ENCODE results near the gene SLC25A23. TPM values are rescaled to one million over a fixed set of nuclear protein-coding genes. Genes with fewer than 3 reads are reported as not detected.

The SLC25A23 gene
- total and polyA plus RNA-seq, 10 donors: 7.5 to 39.6 (median 18.5) TPM

DNA sequence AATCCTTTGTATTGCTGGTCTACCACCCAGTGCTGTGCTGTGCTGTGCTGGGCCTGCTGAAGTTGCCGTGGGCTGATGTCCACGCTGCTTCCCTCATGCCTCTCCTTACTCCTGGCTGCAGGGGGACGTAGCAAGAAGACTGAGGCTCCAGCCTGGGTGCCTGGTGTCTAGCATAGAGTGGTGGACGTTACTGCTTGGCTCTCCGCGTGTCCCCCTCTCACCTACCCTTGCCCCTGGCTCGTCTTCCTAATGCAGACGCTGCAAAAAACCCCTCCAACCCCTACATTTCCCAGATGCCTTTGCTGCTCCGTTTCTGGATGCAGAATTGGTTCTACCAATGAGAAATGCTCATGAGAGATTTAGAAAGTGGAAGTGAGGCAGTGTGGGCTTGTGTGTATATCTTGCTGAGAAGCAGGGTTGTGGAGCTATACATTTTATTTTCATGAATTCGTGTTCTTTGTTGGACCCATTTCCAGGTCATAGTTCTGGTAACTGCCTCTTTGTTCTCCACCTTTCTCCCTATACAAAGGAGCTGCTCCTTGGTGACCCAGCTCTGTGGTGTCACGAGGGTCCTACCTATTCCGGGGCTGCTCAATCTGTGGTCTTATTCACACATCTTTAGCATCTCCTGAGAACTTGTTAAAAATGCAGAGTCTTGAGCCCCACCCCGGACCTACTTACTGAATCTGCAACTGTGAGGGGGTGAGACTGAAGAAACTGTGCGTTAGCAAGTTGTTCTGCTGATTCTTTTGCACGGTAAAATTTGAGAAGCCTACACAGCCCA, 29.9 kb upstream of the SLC25A23 start:
- Histone ChIP-seq H3K27me3 (replicated peaks in 1 of 7) (no peaks in the 10 kb centered on the region), H3K4me1 (peaks cover 0 to 15% (median 8%) of the 10 kb centered on the region in 6 donors), H3K4me3 (peak overlapping the region in 7 of 8 donors; percentile 12 to 54 (median 24)), H3K36me3 (peaks cover 0 to under 1% (median 0%) of the 10 kb centered on the region in 6 donors), H3K9me3 (peaks cover 0 to 12% (median 7%) of the 10 kb centered on the region in 8 donors), H3K27ac (peak overlapping the region in 7 of 8 donors; percentile 2 to 74 (median 58))
- DNase-seq: no peak
- 46 to 67% (median 52%) methylated on average over 15 of the region's 15 CpGs for WGBS, 5 donors
- intact Hi-C loops (cut with DNase I; ENCODE audit: low total_unique reads): no loop called here
- no peak for TF ChIP-seq CTCF (IDR thresholded peaks at IDR 0.05 in 8 of 11, conservative IDR thresholded peaks at IDR 0.05 in 3 of 11)
- TF ChIP-seq POLR2AphosphoS5 (IDR thresholded peaks at IDR 0.05): no peak
- no peak for TF ChIP-seq POLR2A (IDR thresholded peaks at IDR 0.05)

GRCh38 chr19:6484831-6485230, 25.2 kb upstream of the SLC25A23 start:
- H3K36me3 ChIP-seq: peaks cover 0 to 2% (median 0%) of the 10 kb centered on the region in 6 donors
- no peaks in the 10 kb centered on the region for H3K27me3 ChIP-seq (replicated peaks in 1 of 7)
- no peaks in the 10 kb centered on the region for H3K9me3 ChIP-seq
- peaks cover 0 to 42% (median 21%) of the 10 kb centered on the region in 6 donors for H3K4me1 ChIP-seq
- TF ChIP-seq CTCF (IDR thresholded peaks at IDR 0.05 in 8 of 11, conservative IDR thresholded peaks at IDR 0.05 in 3 of 11) (no peak), POLR2A (IDR thresholded peaks at IDR 0.05) (no peak), POLR2AphosphoS5 (IDR thresholded peaks at IDR 0.05) (no peak)
- intact Hi-C loops (cut with DNase I; ENCODE audit: low total_unique reads): no loop called here
- no peak overlapping the region for H3K4me3 ChIP-seq
- DNase-seq: no peak
- H3K27ac ChIP-seq: no peak overlapping the region
- 89 to 95% (median 93%) methylated on average over 7 of the region's 7 CpGs for WGBS, 5 donors

DNA sequence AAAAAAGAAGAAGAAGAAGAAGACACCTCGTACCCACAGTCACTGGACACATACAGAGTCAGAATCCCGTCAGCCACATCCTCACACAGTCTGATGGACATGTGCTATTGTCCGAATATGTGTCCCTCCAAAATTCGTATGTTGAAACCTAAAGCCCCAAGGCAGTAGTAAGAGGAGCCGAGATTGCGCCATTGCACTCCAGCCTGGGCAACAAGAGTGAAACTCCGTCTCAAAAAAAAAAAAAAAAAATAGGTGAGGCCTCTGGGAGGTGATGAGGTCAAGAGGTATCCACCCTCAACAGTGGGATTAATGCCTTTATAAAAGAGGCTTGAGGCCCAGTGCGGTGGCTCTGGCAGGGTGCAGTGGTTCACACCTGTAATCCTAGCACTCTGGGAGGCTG, 24.6 kb upstream of the SLC25A23 start:
- Histone ChIP-seq H3K27me3 (replicated peaks in 1 of 7) (no peaks in the 10 kb centered on the region), H3K4me3 (no peak overlapping the region), H3K9me3 (no peaks in the 10 kb centered on the region), H3K4me1 (peaks cover 0 to 42% (median 20%) of the 10 kb centered on the region in 6 donors), H3K27ac (no peak overlapping the region), H3K36me3 (peaks cover 0 to 8% (median 0%) of the 10 kb centered on the region in 6 donors)
- no peak for TF ChIP-seq POLR2AphosphoS5 (IDR thresholded peaks at IDR 0.05)
- no peak for TF ChIP-seq POLR2A (IDR thresholded peaks at IDR 0.05)
- TF ChIP-seq CTCF (IDR thresholded peaks at IDR 0.05 in 8 of 11, conservative IDR thresholded peaks at IDR 0.05 in 3 of 11): no peak
- intact Hi-C loops (cut with DNase I; ENCODE audit: low total_unique reads): no loop called here
- WGBS, 5 donors: 78 to 89% (median 87%) methylated on average over 8 of the region's 8 CpGs
- DNase-seq: no peak

- DNase-seq: no peak
- no peak overlapping the region for H3K4me3 ChIP-seq
- TF ChIP-seq POLR2AphosphoS5 (IDR thresholded peaks at IDR 0.05): no peak
- TF ChIP-seq POLR2A (IDR thresholded peaks at IDR 0.05): no peak
- no peak for TF ChIP-seq CTCF (IDR thresholded peaks at IDR 0.05 in 8 of 11, conservative IDR thresholded peaks at IDR 0.05 in 3 of 11)
- H3K27ac ChIP-seq: no peak overlapping the region
- H3K9me3 ChIP-seq: no peaks in the 10 kb centered on the region
- peaks cover 0 to 18% (median 3%) of the 10 kb centered on the region in 6 donors for H3K36me3 ChIP-seq
- peaks cover 0 to 47% (median 19%) of the 10 kb centered on the region in 6 donors for H3K4me1 ChIP-seq
- 57 to 89% (median 82%) methylated on average over 3 of the region's 3 CpGs for WGBS, 5 donors
- intact Hi-C loops (cut with DNase I; ENCODE audit: low total_unique reads): no loop called here
- no peaks in the 10 kb centered on the region for H3K27me3 ChIP-seq (replicated peaks in 1 of 7)
Observed at GRCh38 chr19:6483235-6483634, 23.6 kb upstream of the SLC25A23 start.

All from spleen (tissue), 11 donors.